Endothelial cell (in vitro differentiated cells): Measurements from ENCODE around the gene LRP2. TPM values are rescaled to one million over a fixed set of nuclear protein-coding genes. Genes with fewer than 3 reads are reported as not detected.

ENCODE experiments used
- DNase-seq: peaks from one replicate; pipeline ENCODE4 v3.0.0; 2021; ENCODE audit warnings: low spot score
- H3K27ac Mint-ChIP-seq: one replicate; pipeline ENCODE4 v1.8.0; 2021; ENCODE audit warnings: mixed read lengths, inconsistent platforms; ENCODE audit not compliant: unreplicated experiment
- H3K27me3 Mint-ChIP-seq: one replicate; pipeline ENCODE4 v1.8.0; 2021; ENCODE audit warnings: mild to moderate bottlenecking, moderate library complexity, mixed read lengths, inconsistent platforms; ENCODE audit not compliant: unreplicated experiment
- H3K36me3 Mint-ChIP-seq: one replicate; pipeline ENCODE4 v1.8.0; 2021; ENCODE audit warnings: mild to moderate bottlenecking, low read depth, mixed read lengths, inconsistent platforms; ENCODE audit not compliant: unreplicated experiment
- H3K4me1 Mint-ChIP-seq: one replicate; pipeline ENCODE4 v1.8.0; 2021; ENCODE audit warnings: mild to moderate bottlenecking, mixed read lengths, inconsistent platforms; ENCODE audit not compliant: unreplicated experiment
- H3K4me3 Mint-ChIP-seq: one replicate; pipeline ENCODE4 v1.8.0; 2021; ENCODE audit warnings: mild to moderate bottlenecking, mixed read lengths, inconsistent platforms; ENCODE audit not compliant: unreplicated experiment
- H3K9me3 Mint-ChIP-seq: one replicate; pipeline ENCODE4 v1.8.0; 2021; ENCODE audit warnings: mixed read lengths, inconsistent platforms; ENCODE audit not compliant: unreplicated experiment
- CTCF ChIP-seq: fragments of 200-600 bp; sonication (generic); IDR thresholded peaks from one replicate; pipeline ENCODE4 v1.5.0; 2021; ENCODE audit warnings: antibody characterized with exemption; ENCODE audit not compliant: unreplicated experiment
- total RNA-seq: library from RNA; stranded (reverse); fragmentation: NEBNext Ultra II Directional; extraction: Animal tissue kit (Norgen Biotek cat#: 25700); gene quantifications from one replicate; pipeline ENCODE4 v1.2.1, GENCODE V29; 2021; ENCODE audit not compliant: unreplicated experiment

LRP2 gene
- total RNA-seq, 1 donor from 2014 or later = 0.23 TPM

DNA sequence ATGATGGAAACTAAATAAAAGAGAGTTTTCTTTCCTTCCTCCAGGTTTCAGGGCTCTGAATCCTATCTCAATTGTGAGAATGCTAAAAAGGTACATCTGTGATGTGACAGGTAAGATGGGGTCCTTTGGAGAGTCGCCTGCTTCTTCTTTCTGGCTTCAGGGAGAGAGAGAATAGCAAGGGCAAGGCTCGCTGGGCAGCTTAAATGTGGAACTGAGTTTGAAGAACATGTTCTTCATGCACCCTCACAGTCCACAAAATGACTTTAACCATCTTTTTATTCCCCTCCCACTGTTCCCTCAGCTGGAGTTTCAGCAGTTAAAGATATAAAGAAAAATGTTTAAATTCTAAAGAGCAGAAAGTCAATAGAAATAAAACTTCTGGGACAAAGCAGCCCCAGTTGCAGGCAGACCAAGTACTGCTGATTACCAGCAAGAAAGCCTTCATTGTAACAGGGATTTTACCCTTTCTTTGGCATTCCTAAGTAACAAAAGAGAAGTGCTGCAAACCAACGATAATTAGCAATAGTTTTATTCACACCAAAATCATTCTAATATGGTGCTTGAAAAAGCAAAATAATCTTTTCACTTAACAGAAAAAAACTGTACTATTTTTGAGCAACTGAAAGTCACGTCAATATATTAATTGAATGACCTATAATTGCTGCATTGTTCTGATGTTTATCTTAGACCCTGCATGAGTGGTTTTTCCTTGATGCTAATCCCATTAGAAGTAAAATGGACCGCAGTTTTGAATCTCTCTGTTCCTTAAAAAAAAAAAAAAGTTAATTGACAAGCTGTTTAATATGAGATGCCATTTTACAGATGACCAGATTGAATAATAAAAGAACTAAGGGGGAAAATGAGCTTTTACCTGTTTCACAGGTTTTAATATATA, 61.5 kb downstream of the LRP2 start:
- no peaks in the 10 kb centered on the region for H3K9me3 Mint-ChIP-seq
- no peak overlapping the region for H3K4me3 Mint-ChIP-seq
- DNase-seq = no peak
- no peaks in the 10 kb centered on the region for H3K27me3 Mint-ChIP-seq
- no peak overlapping the region for H3K27ac Mint-ChIP-seq
- no peaks in the 10 kb centered on the region for H3K36me3 Mint-ChIP-seq
- no peaks in the 10 kb centered on the region for H3K4me1 Mint-ChIP-seq
- no peak for TF ChIP-seq CTCF

GRCh38 chr2:169298007-169298406, 64.3 kb downstream of the LRP2 start:
- H3K27ac Mint-ChIP-seq = no peak overlapping the region
- no peak for DNase-seq
- H3K9me3 Mint-ChIP-seq = no peaks in the 10 kb centered on the region
- H3K4me1 Mint-ChIP-seq = no peaks in the 10 kb centered on the region
- no peaks in the 10 kb centered on the region for H3K27me3 Mint-ChIP-seq
- H3K36me3 Mint-ChIP-seq = no peaks in the 10 kb centered on the region
- no peak for TF ChIP-seq CTCF
- H3K4me3 Mint-ChIP-seq = no peak overlapping the region

- no peak for TF ChIP-seq CTCF
- Mint-ChIP-seq H3K27me3 (no peaks in the 10 kb centered on the region), H3K36me3 (no peaks in the 10 kb centered on the region), H3K9me3 (no peaks in the 10 kb centered on the region), H3K27ac (no peak overlapping the region), H3K4me1 (no peaks in the 10 kb centered on the region), H3K4me3 (no peak overlapping the region)
- DNase-seq = no peak
These were observed 68.2 kb downstream of the LRP2 start for GRCh38 chr2:169294001-169294675.

DNA sequence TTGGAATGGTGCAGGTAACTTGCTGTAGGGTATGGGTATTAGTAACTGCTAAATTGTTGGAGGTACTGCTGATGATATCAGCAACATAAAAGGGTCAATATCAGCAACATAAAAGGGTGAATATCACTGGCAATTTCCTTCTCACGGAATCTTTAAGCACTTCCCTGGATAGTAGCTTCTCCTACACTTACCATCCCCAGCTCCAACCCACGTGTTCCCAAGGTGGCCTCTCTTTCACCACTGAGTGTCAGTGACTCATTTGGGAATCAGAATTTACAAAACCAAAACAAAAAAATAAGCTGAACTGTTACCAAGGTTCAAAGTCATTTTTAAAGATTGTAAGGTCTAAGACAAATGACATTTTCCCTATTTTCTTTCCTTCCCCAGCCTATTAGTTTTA, 70.8 kb downstream of the LRP2 start:
- no peaks in the 10 kb centered on the region for H3K36me3 Mint-ChIP-seq
- H3K27ac Mint-ChIP-seq = no peak overlapping the region
- no peaks in the 10 kb centered on the region for H3K27me3 Mint-ChIP-seq
- TF ChIP-seq CTCF = no peak
- H3K4me1 Mint-ChIP-seq = no peaks in the 10 kb centered on the region
- H3K9me3 Mint-ChIP-seq = no peaks in the 10 kb centered on the region
- H3K4me3 Mint-ChIP-seq = no peak overlapping the region
- DNase-seq = no peak

DNA sequence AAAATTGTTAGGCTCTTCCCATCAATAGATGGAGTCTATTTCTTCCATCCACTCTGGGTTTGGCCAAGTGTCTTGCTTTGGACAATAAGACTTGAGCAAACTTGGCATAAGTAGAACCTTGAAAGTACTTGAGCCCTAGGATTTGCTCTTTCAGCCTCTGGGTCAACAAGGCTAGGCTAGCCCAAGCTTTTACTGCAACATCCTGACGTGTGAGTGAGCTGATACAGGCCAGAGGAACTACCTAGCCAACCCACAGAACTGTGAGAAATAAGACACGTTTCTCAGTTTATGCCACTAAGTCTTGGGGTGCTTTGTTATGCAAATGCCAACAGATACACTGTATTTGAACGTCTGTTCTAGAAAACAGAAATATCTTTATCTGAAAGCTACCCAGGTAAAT, 71.9 kb downstream of the LRP2 start:
- Mint-ChIP-seq H3K36me3 (no peaks in the 10 kb centered on the region), H3K27ac (no peak overlapping the region), H3K4me3 (no peak overlapping the region), H3K4me1 (no peaks in the 10 kb centered on the region), H3K9me3 (no peaks in the 10 kb centered on the region), H3K27me3 (no peaks in the 10 kb centered on the region)
- no peak for TF ChIP-seq CTCF
- DNase-seq = no peak
